Measurements from ENCODE around the gene CMTM4.
"Not testable (repeated sequence)": the region's sequence is repeated elsewhere in the genome, so short reads cannot be mapped to it uniquely, and the experiment has no call there.

CMTM4 gene

DNA sequence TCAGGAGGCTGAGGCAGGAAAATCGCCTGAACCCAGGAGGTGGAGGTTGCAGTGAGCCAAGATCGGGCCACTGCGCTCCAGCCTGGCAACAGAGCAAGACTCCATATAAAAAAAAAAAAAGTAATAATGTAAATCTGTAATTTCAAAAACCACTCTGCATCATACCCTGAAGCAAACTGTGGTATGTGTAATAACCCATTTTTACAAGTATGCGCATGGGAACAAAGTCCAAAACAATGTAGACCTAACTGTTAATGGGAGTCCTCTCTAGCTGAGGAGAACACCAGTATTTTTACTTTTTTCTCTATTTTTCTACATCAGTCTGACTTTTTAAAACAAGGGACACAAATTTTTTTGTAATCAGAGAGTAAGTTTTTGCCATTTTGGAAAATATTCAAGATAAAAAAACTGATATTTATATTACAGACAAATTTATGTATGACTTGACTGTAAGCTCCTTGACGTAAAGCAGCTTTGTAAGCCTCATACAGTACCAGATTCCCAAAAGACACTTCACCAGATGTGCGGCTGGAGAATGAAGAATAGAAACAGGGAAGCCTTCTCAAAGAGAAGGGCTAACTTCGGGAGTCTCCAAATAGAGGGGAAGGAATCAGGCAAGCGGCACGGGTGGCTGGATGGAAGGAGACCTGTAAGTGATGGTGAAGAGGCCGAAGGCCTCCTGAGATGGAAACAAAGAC is 25.7 kb downstream of the CMTM4 start:
- TF ChIP-seq, protein P1, sequence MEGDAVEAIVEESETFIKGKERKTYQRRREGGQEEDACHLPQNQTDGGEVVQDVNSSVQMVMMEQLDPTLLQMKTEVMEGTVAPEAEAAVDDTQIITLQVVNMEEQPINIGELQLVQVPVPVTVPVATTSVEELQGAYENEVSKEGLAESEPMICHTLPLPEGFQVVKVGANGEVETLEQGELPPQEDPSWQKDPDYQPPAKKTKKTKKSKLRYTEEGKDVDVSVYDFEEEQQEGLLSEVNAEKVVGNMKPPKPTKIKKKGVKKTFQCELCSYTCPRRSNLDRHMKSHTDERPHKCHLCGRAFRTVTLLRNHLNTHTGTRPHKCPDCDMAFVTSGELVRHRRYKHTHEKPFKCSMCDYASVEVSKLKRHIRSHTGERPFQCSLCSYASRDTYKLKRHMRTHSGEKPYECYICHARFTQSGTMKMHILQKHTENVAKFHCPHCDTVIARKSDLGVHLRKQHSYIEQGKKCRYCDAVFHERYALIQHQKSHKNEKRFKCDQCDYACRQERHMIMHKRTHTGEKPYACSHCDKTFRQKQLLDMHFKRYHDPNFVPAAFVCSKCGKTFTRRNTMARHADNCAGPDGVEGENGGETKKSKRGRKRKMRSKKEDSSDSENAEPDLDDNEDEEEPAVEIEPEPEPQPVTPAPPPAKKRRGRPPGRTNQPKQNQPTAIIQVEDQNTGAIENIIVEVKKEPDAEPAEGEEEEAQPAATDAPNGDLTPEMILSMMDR (conservative IDR thresholded peaks at IDR 0.05), result no peak
- TF ChIP-seq ZFX (IDR thresholded peaks at IDR 0.05), result no peak
- H3K27ac ChIP-seq, result no peak overlapping the region

DNA sequence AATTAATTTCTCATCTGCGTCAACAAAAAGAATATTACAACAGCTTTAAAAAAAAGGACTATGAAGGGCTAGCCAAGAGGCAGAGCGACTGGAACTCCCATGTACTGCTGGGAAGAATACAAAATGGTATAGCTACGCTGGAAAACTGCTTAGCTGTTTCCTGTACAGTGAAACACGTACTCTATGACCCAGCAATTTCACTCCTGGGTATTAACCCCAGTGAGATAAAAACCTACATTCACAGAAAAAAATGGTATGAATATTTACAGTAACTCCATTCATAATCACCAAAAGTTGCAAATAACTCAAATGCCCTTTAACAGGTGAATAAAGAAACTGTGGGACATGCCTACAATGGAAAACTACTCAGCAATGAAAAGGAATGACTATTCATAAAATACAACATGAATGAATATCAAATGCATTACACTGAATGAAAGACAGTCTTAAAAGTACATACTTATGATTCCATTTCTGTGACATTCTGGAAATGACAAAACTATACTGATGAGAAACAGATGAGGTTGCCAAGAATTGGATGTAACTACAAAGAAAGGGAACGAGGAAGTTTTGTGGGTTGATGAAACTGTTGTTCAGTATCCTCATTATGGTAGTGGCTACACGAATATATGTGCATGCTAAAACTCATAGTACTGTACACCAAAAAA is 27.6 kb downstream of the CMTM4 start:
- TF ChIP-seq, protein P1 (conservative IDR thresholded peaks at IDR 0.05), result no peak
- TF ChIP-seq ZFX (IDR thresholded peaks at IDR 0.05), result no peak
- H3K27ac ChIP-seq, result no peak overlapping the region

DNA sequence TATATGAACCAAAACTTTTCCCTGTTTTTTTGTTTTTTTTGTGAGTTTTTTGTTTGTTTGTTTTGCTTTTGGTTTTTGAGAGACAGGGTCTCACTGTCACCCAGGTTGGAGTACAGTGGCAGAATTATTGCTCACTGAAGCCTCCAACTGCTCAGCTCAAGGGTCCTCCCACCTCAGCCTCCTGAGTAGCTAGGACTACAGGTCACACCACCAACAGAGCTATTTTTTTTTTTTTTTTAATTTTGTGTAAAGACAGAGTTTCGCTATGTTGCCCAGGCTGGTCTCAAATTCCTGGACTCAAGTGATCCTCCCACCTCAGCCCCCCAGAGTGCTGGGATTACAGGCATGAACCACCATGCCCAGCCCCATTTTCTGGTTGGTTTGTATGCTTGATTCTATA is 28.6 kb downstream of the CMTM4 start:
- TF ChIP-seq ZFX (IDR thresholded peaks at IDR 0.05), result no peak
- TF ChIP-seq, protein P1 (conservative IDR thresholded peaks at IDR 0.05), result no peak
- H3K27ac ChIP-seq, result no peak overlapping the region

DNA sequence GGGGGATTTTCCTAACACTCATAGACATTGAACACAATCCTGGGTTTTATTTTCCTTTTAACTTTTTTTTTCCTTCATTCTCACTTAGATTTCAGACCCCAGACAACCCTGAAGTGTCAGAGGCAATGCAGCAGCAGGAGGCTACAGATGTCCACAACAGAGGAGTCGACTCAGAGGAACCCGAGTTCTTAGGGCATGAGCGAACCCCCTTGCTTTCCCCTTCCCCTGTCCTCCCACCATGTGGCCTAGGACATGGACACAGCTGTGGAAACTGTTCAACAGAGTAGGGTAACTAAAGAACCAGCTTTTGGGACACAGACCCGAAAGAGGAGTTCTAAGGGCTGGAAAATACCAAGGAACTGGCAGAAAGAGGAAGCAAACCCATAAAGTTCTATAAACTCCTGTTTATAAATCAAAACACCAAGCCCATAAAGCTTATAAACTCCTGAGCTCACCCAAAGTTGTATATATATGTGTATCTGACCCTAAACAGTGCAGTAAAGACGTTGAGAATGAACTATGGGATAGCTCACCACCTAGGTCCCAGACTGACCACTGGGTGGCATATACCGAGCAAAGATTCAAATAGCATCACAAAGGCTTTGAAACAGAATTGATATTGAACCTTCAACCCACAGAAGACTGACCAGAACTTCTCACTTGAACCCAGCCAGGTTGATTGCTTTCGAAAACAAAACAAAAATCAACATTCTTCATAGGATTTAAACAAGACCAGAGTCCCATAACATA is 33.9 kb downstream of the CMTM4 start:
- TF ChIP-seq, protein P1 (conservative IDR thresholded peaks at IDR 0.05), result peak; percentile 65
- no peak for TF ChIP-seq ZFX (IDR thresholded peaks at IDR 0.05)
- no peak overlapping the region for H3K27ac ChIP-seq

DNA sequence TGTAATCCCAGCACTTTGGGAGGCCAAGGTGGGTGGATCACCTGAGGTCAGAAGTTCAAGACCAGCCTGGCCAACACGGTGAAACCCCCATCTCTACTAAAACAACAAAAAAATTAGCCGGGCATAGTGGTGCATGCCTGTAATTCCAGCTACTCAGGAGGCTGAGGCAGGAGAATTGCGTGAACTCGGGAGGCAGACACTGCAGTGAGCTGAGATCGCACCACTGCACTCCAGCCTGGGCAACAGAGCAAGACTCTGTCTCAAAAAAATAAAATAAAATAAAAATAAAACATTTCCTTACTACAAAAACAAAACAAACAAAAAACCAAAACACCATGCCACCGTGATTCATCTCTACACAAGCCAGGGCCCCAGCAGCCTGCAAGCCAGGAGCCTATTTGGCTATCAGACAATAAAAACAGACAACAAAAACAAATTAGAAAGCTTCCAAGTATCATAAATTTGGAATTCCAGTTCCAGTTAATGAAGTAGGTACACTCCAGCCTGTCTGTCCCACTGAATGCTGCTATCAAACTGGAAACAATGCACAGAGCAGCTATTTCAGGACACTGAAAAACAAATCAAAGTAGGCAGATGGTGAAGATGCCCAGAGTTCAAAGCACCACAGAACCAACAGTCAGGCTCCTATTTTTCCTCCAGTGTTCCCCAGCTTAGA is 34.7 kb downstream of the CMTM4 start:
- not testable (repeated sequence) for H3K27ac ChIP-seq

DNA sequence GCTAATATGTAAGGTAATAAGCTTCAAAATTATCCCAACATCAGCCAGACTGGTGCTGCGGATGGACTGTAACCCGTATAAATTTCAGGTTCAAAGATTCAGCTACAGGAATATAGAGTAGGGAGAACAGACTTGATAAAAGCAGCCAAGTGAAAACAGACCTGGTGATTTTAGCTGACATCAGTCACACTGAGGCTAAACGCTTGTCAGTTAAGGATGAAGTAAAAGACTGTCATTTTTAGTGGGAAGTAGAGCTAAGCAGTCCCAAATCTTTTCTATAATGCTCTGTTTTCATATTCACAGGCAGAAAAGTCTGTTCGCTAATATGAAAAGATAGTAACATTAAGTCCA is 35.4 kb downstream of the CMTM4 start:
- TF ChIP-seq, protein P1 (conservative IDR thresholded peaks at IDR 0.05), result no peak
- TF ChIP-seq ZFX (IDR thresholded peaks at IDR 0.05), result no peak
- H3K27ac ChIP-seq, result peak overlapping the region; percentile 57; the same call in 1 of the 2 replicates

DNA sequence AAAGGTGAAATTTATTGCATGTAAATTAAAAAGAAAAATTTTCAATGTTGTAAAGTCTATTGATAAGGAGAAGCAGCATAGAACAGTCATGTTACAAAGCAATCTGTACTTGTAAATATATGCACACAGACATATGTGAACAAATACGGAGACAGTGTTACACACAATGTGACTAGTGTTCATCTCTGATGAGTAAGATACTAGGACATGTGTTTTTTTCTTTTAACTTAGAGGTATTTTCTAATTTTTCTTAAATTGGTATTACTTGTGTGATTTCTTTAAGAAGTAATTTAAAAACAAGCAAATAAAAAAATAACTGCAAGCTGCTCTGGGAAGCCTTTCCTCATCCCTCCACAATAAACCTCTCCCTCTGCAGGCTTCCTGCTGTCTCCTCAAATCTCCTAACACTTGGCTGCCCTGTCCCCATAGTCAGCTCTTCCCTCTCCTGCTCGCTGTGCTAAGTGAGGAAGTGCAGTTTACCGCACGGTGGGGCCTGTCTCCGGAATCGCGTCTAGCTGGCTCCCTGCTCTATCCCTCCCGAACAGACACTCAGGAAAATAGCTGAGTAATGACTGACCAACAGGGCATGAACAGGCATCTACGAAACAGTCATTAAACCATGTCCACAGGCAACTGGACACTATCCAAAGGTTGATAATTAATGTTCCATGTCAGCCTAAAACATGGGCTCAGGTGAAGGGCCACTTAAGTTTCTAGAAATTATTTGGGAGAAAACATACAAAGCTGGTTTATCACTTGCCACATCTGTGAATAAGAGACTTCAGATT is 35.9 kb downstream of the CMTM4 start:
- peak overlapping the region; percentile 57 for H3K27ac ChIP-seq

More for the DNA sequence above, 35.9 kb downstream of the CMTM4 start:
- TF ChIP-seq, protein P1 (conservative IDR thresholded peaks at IDR 0.05), result peak; percentile 21; the same call in 1 of the 2 replicates
- no peak for TF ChIP-seq ZFX (IDR thresholded peaks at IDR 0.05)
